OCI-LY1 (cell line): Measurements from ENCODE around the gene FHOD3.
"Not testable (repeated sequence)": the region's sequence is repeated elsewhere in the genome, so short reads cannot be mapped to it uniquely, and the experiment has no call there.

Experiments
- H2AFZ ChIP-seq: fragments of 200-600 bp; sonication (generic), shearing (Covaris generic); 2 replicates; pipeline ENCODE4 v1.6.0; 2014; ENCODE audit warnings: antibody characterized with exemption, mild to moderate bottlenecking, low read length
- H3F3A ChIP-seq: fragments of 200-600 bp; sonication (generic), shearing (Covaris generic); 2 replicates; pipeline ENCODE4 v1.6.0; 2014; ENCODE audit warnings: mild to moderate bottlenecking, antibody characterized with exemption, low read length, moderate library complexity; ENCODE audit not compliant: insufficient read depth
- H3K27ac ChIP-seq: fragments of 200-600 bp; sonication (generic); 2 replicates; pipeline ENCODE4 v1.5.1; 2014; ENCODE audit warnings: low read length, mixed run types, mild to moderate bottlenecking, low read depth; ENCODE audit not compliant: poor library complexity, severe bottlenecking
- H3K27me3 ChIP-seq: fragments of 200-600 bp; sonication (generic); 2 replicates; pipeline ENCODE4 v1.6.0; 2014; ENCODE audit warnings: antibody characterized with exemption, mild to moderate bottlenecking, low read length, moderate library complexity; ENCODE audit not compliant: insufficient read depth
- H3K36me3 ChIP-seq: fragments of 200-600 bp; sonication (generic); 2 replicates; pipeline ENCODE4 v1.6.1; 2014; ENCODE audit warnings: mild to moderate bottlenecking, antibody characterized with exemption, low read length, moderate library complexity, mixed read lengths; ENCODE audit not compliant: insufficient read depth
- H3K4me1 ChIP-seq: fragments of 200-600 bp; sonication (generic); 2 replicates; pipeline ENCODE4 v1.5.1; 2014; ENCODE audit warnings: mild to moderate bottlenecking, low read length, moderate library complexity; ENCODE audit not compliant: insufficient read depth, severe bottlenecking
- H3K4me2 ChIP-seq: fragments of 200-600 bp; sonication (generic), shearing (Covaris generic); 2 replicates; pipeline ENCODE4 v1.6.1; 2014; ENCODE audit warnings: low read length
- H3K4me3 ChIP-seq: fragments of 200-600 bp; sonication (generic); 2 replicates; pipeline ENCODE4 v1.5.1; 2014; ENCODE audit warnings: low read length, low read depth, mild to moderate bottlenecking, mixed read lengths; ENCODE audit not compliant: poor library complexity, severe bottlenecking
- H3K79me2 ChIP-seq: fragments of 200-600 bp; shearing (Covaris generic); 2 replicates; pipeline ENCODE4 v1.6.1; 2016; ENCODE audit warnings: mixed run types, low read length, mixed read lengths; ENCODE audit not compliant: insufficient read depth
- H3K9ac ChIP-seq: fragments of 200-600 bp; sonication (generic), shearing (Covaris generic); 2 replicates; pipeline ENCODE4 v1.6.1; 2014; ENCODE audit warnings: mild to moderate bottlenecking, low read length, mixed read lengths
- H3K9me2 ChIP-seq: fragments of 200-600 bp; sonication (generic), shearing (Covaris generic); 2 replicates; pipeline ENCODE4 v1.6.1; 2014; ENCODE audit warnings: low read depth, mild to moderate bottlenecking, low read length, mixed read lengths
- H3K9me3 ChIP-seq: fragments of 200-600 bp; shearing (Covaris generic); 2 replicates; pipeline ENCODE4 v1.6.1; 2014; ENCODE audit warnings: low read length, mixed read lengths
- H4K20me1 ChIP-seq: fragments of 200-600 bp; sonication (generic), shearing (Covaris generic); 2 replicates; pipeline ENCODE4 v1.6.0; 2016; ENCODE audit warnings: mild to moderate bottlenecking, low read length; ENCODE audit not compliant: insufficient read depth
- CTCF ChIP-seq: fragments of 200-600 bp; sonication (generic), shearing (Covaris generic); IDR thresholded peaks from 2 replicates; pipeline ENCODE4 v1.5.1; 2017; ENCODE audit warnings: mild to moderate bottlenecking, antibody characterized with exemption, low read length, moderate library complexity, mixed read lengths
- EZH2 ChIP-seq: fragments of 200-600 bp; sonication (generic), shearing (Covaris generic); IDR thresholded peaks from 2 replicates; pipeline ENCODE4 v1.8.0; 2017; ENCODE audit warnings: borderline replicate concordance, mixed run types, mild to moderate bottlenecking, antibody characterized with exemption, low read length, moderate library complexity, mixed read lengths

FHOD3 gene

DNA sequence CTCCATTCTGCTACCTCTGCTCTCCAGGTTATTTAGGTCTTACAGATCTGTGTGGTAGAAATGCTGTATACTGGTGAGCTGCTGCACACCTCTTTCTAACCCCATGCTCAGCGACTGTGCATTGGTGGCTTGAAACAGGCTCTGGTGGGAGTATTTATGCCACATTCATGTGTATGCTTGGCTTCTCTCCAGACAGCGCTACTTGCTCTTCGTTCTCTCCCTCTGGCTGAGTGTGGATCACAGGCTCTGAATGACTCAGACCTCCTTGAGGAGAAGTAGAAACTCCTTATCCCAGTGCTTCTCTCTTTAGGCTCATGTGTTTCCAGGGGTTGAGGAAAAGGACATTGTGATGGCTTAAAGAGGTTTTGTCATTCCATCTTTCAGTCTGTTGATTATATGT lies 54.9 kb downstream of the FHOD3 start:
- no peak overlapping the region for H3K9ac ChIP-seq
- no peaks in the 10 kb centered on the region for H3K9me2 ChIP-seq
- no peak overlapping the region for H3K4me3 ChIP-seq
- H4K20me1 ChIP-seq, result no peaks in the 10 kb centered on the region
- no peaks in the 10 kb centered on the region for H3F3A ChIP-seq
- no peaks in the 10 kb centered on the region for H3K36me3 ChIP-seq
- no peaks in the 10 kb centered on the region for H3K9me3 ChIP-seq
- peaks cover 6% of the 10 kb centered on the region; the same call in 1 of the 2 replicates for H3K27me3 ChIP-seq
- no peak overlapping the region for H2AFZ ChIP-seq
- no peak overlapping the region for H3K4me2 ChIP-seq
- H3K27ac ChIP-seq, result no peak overlapping the region
- no peaks in the 10 kb centered on the region for H3K79me2 ChIP-seq
- TF ChIP-seq CTCF (no peak), EZH2 (no peak)
- no peaks in the 10 kb centered on the region for H3K4me1 ChIP-seq

- Histone ChIP-seq H4K20me1 (no peaks in the 10 kb centered on the region), H3K4me1 (no peaks in the 10 kb centered on the region), H3K9me2 (no peaks in the 10 kb centered on the region), H3K9me3 (no peaks in the 10 kb centered on the region), H3K79me2 (no peaks in the 10 kb centered on the region), H3K36me3 (no peaks in the 10 kb centered on the region), H3K9ac (no peak overlapping the region), H3F3A (no peaks in the 10 kb centered on the region), H3K27ac (no peak overlapping the region), H3K4me2 (no peak overlapping the region), H2AFZ (no peak overlapping the region), H3K4me3 (no peak overlapping the region), H3K27me3 (peaks cover 3% of the 10 kb centered on the region; the same call in 1 of the 2 replicates)
- TF ChIP-seq CTCF (no peak), EZH2 (no peak)
Observed at GRCh38 chr18:36354989-36355388, 57.5 kb downstream of the FHOD3 start.

DNA sequence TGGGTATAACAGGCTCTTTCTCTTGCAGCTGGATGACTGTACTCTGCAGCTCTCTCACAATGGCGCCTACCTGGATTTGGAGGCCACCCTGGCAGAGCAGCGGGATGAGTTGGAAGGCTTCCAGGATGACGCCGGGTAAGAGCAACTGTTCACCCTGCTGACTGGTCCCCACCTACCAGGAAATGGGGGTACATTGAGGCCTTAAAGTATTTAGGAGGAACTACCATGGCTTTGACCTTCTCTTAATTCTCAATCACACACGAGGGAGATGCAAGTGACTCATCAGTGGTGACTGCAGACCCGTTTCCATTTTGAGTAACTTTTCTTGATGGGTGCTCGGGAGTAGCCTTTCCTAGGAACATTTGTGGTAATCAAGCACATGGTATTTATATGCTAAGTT lies 58.0 kb downstream of the FHOD3 start:
- no peak overlapping the region for H3K4me2 ChIP-seq
- no peak for TF ChIP-seq EZH2
- no peak for TF ChIP-seq CTCF
- no peaks in the 10 kb centered on the region for H3F3A ChIP-seq
- no peaks in the 10 kb centered on the region for H3K36me3 ChIP-seq
- no peaks in the 10 kb centered on the region for H3K9me2 ChIP-seq
- no peaks in the 10 kb centered on the region for H3K79me2 ChIP-seq
- no peaks in the 10 kb centered on the region for H4K20me1 ChIP-seq
- no peak overlapping the region for H3K9ac ChIP-seq
- H3K27me3 ChIP-seq, result peaks cover 3% of the 10 kb centered on the region; the same call in 1 of the 2 replicates
- H3K4me3 ChIP-seq, result no peak overlapping the region
- no peak overlapping the region for H2AFZ ChIP-seq
- H3K4me1 ChIP-seq, result no peaks in the 10 kb centered on the region
- no peaks in the 10 kb centered on the region for H3K9me3 ChIP-seq
- no peak overlapping the region for H3K27ac ChIP-seq

GRCh38 chr18:36356741-36357140 lies 59.2 kb downstream of the FHOD3 start:
- not testable (repeated sequence) for H4K20me1 ChIP-seq, H3K4me3 ChIP-seq, H3K9ac ChIP-seq, H3K27ac ChIP-seq, H3K4me2 ChIP-seq, H2AFZ ChIP-seq, H3K4me1 ChIP-seq, H3K79me2 ChIP-seq, H3F3A ChIP-seq, H3K9me2 ChIP-seq, H3K9me3 ChIP-seq, H3K27me3 ChIP-seq, H3K36me3 ChIP-seq
